Activated CD4-positive, alpha-beta T cell treated with anti-CD3 and anti-CD28 coated beads, Interleukin-2, amount 50 U/mL, for 24 hours (primary cell): ENCODE measurements around the gene ROR1.

Experiments
- DNase-seq, 2 donors: peaks; one replicate each; pipeline ENCODE4 v3.0.0-alpha.2; 2020; ENCODE audit warnings: low read depth in 1 of 2, low spot score in 1 of 2

ROR1 gene

DNA sequence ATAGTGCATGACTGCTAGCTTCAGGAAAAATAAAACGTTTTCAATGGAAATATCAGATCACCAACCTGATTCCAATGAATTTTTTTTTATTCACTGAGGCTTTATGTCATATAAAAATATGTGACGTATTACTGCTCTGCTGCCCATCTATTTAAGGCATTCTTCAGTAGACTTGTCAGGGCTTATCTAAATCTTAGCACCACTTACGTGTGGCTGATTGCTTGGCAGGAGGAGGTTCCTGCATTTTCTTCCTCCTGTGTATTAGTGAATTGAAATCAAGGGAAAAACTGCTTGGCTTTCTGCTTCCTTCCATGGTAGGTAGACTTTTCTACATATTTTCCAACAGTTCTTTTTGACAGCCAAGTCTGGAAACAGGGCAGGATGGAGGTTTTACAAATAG, 80.3 kb downstream of the ROR1 start:
- DNase-seq = no peak

DNA sequence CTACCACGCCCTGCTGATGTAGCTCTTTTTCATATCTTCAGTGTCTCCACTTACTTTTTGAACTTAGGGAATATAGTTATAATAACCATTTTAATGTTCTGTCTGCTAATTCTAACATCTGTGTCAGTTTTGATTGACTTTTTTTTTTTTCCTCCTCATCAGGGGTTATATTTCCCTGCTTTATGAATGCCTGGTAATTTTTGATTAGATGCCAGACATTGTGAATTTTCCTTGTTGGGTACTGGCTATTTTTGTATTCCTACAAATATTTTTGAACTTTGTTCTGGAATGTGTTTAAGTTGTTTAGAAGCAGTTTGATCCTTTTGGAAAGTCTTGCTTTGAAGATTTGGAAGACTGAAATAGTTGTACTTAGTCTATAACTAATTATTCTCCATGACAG, 82.1 kb downstream of the ROR1 start:
- no peak for DNase-seq

DNA sequence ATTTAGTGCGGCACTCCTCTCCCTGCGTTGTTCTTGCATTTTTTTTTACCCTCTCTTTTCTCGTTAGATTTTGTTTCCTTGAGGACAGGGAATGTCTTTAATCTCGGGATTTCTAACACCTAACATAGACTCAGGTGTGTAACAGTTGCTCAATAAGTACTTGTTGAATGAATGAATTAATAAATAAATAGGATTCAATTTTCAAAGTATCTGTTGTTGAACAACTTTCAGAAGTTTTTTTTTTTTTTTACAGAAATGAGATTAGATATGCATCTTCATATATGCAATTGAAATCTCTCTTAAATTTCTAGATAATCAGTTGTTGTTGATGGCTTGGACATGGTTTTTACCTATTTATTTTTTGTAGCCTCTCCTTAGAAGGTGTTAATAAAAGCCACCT, 83.1 kb downstream of the ROR1 start:
- DNase-seq = no peak

DNA sequence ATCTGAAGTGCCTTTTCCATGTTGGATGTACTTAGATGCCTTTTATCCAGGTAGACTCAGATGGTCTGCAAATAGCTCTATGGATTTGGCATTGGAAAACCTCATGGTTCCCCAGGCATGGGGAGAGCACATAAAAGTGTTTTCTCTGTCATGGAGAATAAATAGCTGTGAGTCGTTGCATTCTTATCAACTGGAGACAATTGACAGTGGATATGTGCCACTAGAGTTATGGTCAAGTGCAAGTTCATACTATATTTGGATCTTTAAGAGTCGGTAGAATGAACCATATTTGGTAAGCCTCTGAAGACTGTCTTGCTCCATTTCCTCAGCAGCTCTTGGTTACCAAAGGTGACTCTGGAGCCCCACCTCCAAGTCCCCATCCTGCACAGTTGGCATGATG, 83.7 kb downstream of the ROR1 start:
- no peak for DNase-seq

DNA sequence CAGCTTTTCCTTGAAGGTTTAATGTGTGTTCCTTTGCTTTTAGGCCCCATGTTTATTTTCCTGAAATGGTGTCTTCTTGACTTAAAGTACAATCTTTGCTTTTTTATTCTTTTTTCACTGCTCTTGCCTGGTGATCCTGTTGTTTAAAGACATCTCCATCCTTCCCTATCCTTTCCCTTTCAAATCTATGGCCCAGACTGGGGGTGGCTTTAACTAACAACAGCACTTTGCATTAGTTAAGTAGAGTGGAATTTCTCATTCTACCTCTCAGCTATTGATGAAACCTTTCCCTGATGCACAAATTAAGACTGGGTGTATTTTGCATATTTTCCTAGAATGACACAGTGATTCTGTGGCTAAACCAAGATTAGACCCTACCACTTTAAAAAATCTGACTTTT, 84.3 kb downstream of the ROR1 start:
- DNase-seq = no peak

DNA sequence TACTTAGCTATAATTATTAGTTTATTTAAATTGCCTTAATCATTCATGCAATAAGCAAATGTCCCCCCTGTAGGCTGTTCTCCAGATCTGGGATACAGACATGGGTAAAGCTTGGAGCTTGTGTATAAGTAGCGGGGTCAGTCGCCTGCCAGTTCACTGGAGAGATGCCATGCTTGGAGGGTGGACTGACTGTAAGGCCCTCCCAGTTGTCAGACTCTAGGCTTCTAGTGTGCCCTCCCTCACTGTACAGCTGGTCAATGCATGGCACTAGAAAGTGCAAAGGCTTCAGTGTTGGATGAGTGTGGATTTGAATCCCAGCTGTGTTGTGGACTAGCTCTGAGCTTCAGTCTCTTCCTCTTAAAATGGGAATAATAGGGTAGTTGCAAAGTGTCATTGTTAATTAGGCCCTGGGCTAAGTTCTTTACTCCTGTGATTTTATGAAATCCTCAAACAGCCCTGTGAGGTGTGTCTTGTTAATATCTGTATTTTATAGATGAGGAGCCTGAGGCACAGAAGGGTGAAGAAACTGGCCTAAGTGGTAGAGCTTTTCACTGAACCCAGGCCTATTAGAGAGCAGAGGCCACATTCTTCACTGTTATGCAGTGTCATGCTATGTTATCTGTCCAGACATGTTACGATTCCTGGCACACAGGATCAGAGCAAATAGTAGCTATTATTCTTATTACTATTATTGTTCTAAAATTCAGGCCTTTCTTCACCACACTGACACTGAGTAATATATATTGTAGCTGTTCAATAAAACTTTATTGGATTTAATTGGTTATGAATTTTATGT, 85.9 kb downstream of the ROR1 start:
- DNase-seq = no peak

DNA sequence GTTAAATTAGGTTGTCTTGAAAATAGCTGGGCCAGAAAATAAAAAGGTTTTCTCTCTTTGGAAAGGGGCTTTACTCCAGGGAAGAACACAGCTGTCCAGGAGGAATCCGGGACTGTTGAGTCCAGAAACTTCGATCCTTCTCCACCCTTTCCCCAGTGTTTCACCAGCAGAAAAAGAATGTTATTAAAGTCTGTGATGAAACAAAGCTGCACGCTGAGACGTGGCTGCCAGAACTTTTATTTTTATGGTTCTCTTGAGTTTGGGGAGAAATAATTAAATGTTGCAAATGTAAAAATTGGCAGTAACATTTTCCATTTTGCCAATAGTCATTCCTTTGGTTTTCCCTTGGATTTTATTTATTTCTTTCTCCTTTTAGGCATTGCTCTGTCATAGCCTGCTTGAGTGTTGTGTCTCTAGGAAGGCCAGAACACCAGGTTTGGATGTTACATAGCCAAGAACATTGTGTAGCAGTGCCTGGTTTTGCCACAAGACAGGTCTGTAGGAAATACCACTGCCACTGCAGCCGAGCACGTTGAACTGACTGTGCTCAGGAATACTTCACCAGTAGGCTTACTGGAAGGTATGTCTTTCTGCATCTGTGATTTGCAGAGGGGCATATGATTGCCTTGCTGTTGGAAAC, 87.4 kb downstream of the ROR1 start:
- DNase-seq = no peak

DNA sequence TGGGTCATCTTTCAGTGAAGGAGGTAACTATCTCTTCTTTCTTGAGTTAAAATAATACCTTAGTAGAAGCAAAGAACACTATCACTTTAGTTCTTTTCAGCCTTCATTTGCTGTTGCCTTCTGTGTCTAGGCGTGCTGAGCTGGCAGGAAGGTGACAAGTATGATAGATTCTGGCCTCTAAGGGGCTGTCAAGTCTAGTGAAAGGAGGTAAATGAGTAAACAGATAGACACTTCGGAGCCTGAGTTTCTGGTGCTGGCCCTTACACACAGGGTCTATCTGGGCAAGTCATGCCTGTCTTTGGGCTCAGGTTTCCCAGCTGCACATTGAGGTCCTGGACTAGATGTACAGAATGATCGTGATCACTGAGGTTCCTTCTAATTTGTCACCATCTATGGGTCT, 89.3 kb downstream of the ROR1 start:
- no peak for DNase-seq

DNA sequence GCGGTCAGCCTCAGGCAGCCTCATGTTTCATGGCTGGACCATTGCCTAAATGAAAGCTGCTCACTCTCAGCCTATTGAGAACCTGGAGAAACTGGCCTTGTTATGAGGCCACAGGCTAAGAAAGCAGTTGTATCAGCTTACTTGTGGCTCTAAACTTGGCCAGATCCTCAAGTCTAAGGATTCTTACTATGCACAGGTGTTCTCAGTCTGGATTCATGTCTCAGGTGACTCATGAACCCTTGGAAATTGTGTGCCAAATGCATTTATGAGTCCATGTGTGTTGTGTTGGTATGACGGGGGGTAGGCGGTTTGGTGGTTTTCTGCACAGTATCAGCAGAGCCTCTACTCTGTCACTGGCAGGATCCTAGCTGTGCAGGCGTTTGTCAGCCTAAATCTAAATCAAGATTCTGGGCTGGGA, 90.4 kb downstream of the ROR1 start:
- no peak for DNase-seq

DNA sequence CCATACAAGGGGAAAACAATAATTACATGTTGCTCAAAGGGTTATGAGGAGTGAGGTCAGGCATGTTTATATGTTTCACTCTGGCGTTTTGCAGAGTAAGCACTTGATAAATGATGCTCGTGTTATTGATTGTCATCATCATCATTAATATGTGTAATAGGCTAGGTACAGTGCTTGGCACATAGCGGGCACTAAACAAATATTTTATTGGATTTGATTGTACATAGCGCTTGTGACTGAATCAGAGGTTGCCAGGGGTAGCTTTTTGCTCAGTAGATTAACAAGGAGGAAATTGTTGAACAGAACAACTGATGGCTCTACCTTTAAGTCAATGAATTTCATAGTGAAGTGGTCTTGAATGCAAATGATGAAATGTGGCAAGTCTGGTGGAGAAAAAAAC, 91.7 kb downstream of the ROR1 start:
- no peak for DNase-seq

DNA sequence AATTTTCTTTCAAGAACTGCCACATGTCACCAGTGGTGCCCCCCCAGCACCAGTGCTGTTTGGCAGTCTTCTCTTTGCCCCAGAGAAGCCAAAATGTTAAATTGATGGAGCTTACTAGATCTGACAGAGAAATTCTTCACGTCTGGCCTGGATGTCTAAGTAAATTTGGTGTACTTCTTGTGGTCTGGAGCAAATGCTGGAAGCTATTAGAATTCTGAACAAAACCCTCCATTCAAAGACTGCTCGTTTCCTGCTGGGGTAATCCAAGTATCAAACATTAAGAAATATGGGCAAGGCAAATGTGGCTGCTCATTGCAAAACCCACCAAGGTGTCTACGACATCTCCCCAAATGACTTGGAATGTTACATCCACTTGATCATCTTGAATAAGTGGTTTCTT, 92.3 kb downstream of the ROR1 start:
- no peak for DNase-seq

DNA sequence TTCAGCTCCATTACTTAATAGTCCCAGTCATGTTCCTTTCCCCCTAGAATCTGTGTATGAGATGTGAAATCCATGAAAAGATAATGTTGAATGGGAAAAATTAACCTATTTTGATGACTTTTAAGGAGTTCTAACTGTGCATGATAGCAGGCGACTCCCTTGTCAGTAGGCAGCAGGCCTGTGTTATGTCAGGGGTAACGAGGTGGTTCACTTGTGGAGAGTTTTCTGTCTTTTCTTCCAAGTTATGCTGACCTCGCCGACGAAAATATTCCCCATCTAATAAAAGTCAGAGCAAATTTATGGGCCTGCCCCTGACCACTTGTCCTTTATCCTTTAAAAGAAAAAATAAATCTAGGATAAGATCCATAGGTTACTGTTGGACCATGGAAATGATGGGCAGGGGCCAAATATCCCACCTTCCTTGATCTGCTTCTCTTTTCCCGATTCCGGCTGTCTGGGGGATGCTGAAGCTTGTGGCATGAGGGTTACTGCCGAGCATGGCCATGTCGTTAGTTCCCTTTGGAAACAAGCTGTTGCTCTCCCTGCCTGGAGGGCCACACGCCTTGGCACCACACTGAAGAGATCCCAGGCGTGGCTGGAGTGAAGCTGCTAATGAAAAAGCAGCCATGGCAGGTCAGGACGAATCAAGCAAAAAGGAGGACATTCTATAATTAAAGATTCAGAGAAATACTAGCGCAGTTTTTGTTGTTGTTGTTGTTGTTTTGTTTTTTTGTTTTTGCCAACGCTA, 93.8 kb downstream of the ROR1 start:
- DNase-seq = no peak

DNA sequence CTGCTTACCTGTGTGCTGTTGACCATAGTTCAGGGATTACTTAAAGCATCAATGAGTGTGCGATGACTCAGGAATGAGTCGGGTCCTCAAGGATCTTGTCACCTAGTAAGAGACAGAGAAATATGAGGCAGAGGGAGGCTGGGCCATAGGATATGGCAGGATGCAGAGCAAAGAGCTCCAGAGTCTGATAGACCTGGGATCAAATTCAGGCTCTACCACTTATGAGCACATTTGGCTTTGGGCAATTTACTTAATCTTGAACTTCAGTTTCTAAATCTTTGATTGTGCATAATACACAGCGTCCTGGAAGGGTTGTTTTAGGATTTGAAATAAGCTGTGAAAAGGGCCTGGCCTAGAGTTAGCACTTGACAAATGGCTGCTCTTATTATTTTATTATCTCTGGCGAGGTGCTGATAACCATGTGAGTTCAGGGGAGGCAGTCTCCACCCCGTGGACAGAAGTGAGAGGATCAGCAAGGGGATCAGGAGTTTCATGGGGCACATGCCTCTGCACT, 94.5 kb downstream of the ROR1 start:
- no peak for DNase-seq

DNA sequence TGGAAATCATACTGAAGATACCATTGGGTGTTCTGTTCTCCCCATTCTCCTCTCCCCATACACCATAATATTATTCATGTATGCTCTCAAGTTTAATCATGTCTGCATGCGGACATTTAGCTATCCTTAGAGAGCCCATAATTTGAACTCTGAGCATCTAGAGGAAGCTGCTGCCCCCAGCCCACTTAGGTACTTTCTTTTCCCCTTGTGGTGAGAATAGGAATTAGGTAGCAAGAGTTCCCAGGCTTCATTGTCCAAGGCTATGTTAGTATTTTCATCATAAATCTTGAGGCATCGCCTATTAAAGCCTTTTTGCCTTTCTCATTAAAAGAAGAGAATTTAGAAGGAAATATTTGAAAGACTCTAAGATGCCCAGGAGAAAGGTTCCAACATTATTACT, 96.3 kb downstream of the ROR1 start:
- no peak for DNase-seq

DNA sequence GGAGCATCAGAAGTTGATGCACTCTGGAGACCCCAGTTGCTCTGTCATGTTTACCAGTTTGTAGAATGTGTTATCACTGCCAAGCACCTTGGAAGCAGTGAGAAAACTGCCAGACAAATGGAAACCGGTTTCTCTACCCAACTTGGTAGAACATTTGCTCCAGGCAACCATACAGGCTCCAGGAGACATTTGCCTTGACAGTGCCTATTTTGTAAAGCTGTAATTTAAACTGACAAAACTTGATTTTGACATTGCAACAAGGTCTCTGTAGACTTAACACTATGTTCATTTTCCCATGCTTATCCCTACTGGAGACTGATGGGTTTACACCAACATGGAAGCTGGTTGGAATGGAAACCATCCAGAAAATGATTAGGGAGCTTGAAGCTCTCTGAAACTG, 97.6 kb downstream of the ROR1 start:
- no peak for DNase-seq

DNA sequence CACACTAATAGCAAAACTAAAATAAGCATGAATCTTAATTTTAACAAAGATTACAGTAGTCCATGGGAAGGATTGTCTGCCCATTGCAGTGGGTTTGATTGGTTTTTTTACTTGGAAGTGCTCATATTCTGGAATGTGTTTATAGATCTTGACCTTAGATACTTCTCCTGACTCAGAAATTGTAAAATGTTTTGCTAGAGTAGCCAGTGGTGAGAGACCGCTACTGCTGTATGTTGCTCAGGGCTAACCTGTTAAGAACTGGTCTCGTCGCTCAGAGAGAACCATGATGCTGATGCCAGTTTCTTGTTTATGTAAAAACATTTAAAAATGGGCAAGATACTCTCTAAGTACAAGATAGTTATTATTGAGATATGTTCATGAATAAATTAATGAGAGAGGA, 99.9 kb downstream of the ROR1 start:
- DNase-seq = no peak

DNA sequence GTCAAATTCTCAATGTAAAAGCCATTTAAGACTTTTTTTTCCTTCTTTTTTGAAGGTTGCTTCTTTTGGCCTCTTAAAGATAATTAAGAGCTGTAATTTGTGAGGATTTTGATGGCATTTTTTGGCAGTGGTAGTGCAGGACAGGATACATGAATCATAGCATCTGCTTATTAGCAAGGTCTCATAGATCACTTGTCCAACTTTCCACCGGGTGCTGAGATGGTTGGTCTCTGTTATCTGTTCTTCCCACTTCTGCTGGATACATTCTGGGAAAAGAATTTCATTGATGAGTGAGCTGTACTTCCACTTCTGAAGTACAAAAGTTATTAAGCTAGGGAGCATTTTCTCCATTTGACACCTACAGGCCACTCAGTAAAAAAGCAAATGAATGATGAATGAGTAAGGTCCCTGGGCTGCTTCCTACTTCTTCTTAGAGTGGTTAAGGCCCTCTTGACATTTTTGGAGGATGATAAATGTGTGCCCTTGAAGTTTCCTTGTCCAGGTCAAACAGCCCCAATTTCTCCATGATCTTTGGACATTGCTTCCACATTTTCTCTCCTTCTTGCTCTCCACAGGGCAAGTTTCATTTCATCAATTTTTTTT, 100.6 kb downstream of the ROR1 start:
- DNase-seq = no peak

DNA sequence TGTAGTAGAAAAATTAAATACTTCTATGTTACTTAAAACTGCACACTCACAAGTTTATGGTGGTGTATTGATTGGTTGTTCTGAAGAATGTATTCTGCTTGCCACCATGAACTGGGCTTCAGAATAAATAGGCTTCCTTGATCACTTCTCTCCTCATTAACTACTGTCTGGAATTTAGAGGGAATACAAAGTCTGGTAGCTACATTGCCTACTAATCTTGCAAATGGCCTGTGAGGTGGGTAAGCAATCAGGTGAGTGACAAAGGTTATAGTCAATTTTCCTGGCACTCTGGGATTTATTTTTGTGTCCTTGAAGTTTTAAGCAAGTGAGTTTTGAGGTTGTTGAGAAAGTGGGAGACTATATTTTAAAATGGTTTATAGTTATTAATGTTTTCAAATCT, 101.8 kb downstream of the ROR1 start:
- DNase-seq = no peak

DNA sequence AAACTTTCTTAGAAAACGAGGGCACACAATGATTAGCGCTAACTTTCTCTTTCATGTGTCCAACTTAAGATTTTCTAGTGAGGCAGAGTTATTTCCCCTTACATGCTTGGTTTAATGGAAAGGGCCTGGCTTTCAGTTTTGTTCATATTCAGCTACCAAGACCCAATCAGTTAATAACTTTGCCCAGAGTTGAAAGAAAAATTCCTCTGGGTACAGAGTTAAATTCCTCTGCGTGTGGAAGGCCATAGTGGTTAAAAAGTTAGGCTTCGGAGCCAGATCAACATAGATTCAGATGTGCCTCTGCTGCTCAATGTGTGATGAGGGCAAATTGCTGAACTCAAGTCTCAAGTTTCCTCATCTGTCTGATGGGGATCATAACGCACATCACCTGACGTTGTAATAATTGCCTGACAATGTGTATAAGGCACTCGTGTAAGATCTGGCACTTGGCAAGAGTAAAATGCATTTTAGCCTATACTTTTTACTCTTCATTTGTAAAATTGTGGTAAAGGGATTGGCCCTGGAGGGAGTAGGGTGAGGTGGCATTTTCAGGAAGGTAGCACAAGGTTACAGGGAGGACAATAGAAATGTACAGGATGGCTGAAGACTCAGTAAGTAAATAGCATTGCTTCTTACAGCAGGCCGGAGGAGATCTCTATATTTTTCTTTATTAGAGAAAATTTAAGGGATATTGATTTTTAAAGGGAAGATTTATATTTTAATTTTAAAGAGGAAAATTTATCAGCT, 103.4 kb downstream of the ROR1 start:
- no peak for DNase-seq

DNA sequence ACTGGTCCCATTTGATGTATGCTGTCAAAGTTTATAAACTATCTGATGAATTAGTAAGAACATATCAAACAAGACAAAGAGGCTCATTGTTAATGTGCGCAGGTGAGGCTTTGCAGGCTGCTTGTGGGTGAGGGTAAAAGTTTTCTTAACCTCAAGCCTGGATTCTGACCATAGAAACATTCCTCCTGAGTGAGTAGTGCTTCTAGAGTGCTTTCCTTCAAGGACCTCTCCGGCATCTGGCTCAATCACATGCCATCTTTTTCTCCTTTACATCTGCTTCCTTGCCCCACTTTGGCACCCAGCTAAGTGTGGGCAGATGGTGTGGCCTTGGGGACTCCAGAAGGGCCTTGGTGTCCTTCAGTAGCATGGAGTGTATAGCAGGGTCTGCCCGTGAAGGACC, 104.0 kb downstream of the ROR1 start:
- no peak for DNase-seq

DNA sequence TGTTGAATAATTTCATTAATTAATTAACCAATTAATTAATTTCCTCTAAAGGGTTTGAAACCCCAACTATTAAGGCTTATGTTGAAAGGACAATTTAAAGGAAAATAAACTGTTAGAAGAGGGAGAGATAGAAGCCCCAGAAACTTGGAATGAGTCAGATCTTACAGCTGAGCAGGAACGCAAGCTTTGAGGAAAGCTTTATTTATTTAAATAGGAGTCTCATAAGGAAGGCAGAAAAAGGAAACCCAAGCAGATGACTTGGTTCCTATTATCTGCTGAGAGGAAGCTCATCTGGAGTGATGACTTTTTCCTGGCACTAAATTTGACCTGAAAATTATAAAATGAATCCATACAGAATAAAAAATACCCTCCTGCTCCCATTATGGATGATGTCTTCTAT, 105.1 kb downstream of the ROR1 start:
- DNase-seq = no peak
